ENCODE measurements around the gene C20orf204. TPM values are rescaled to one million over a fixed set of nuclear protein-coding genes. Genes with fewer than 3 reads are reported as not detected.
A peak's percentile ranks its signal among the peaks of the same experiment; 100 is the strongest.

C20orf204 gene
- total and polyA plus RNA-seq, 3 donors from 2014 or later, result 2.9 to 8.3 (median 4.5) TPM

- Histone ChIP-seq H3K27me3 (no peaks in the 10 kb centered on the region), H3K4me3 (no peak overlapping the region), H3K27ac (no peak overlapping the region), H3K4me1 (peaks cover 6% of the 10 kb centered on the region), H3K36me3 (ENCODE audit: low read depth, missing control alignments) (no peaks in the 10 kb centered on the region), H3K9me3 (no peaks in the 10 kb centered on the region)
- no peak for DNase-seq
- no peak for TF ChIP-seq POLR2A (IDR thresholded peaks at IDR 0.05)
- TF ChIP-seq CTCF (IDR thresholded peaks at IDR 0.05), result no peak
- intact Hi-C loops (cut with DNase I; ENCODE audit: low total_unique reads), result no loop called here
- 53 to 56% methylated on average over 6 to 7 of the region's 7 CpGs for WGBS, 2 donors
Observed at GRCh38 chr20:64056639-64056888, 20.6 kb downstream of the C20orf204 start.

- no peak overlapping the region for H3K4me3 ChIP-seq
- no peaks in the 10 kb centered on the region for H3K36me3 ChIP-seq (ENCODE audit: low read depth, missing control alignments)
Observed at GRCh38 chr20:64056889-64057627, 21.1 kb downstream of the C20orf204 start.

GRCh38 chr20:64057628-64058498 is 21.9 kb downstream of the C20orf204 start:
- DNase-seq, result peak; percentile 79
- H3K36me3 ChIP-seq (ENCODE audit: low read depth, missing control alignments), result no peaks in the 10 kb centered on the region
- WGBS, 2 donors, result 53 to 71% methylated on average over 19 to 33 of the region's 33 CpGs
- no peaks in the 10 kb centered on the region for H3K27me3 ChIP-seq
- TF ChIP-seq CTCF (IDR thresholded peaks at IDR 0.05) (peak; percentile 50 to 75 (median 67)), POLR2A (IDR thresholded peaks at IDR 0.05) (no peak)
- no peak overlapping the region for H3K4me3 ChIP-seq
- intact Hi-C loops (cut with DNase I; ENCODE audit: low total_unique reads), result no loop called here
- no peaks in the 10 kb centered on the region for H3K9me3 ChIP-seq
- H3K4me1 ChIP-seq, result peaks cover 12% of the 10 kb centered on the region
- H3K27ac ChIP-seq, result no peak overlapping the region

More at GRCh38 chr20:64056889-64057627, 21.1 kb downstream of the C20orf204 start:
- 63 to 82% methylated on average over 21 to 39 of the region's 39 CpGs for WGBS, 2 donors
- no peaks in the 10 kb centered on the region for H3K27me3 ChIP-seq
- no peak for DNase-seq
- no peak for TF ChIP-seq POLR2A (IDR thresholded peaks at IDR 0.05)
- TF ChIP-seq CTCF (IDR thresholded peaks at IDR 0.05), result no peak
- peaks cover 6% of the 10 kb centered on the region for H3K4me1 ChIP-seq
- no peaks in the 10 kb centered on the region for H3K9me3 ChIP-seq
- no peak overlapping the region for H3K27ac ChIP-seq
- intact Hi-C loops (cut with DNase I; ENCODE audit: low total_unique reads), result no loop called here

- Histone ChIP-seq H3K4me3 (no peak overlapping the region), H3K36me3 (ENCODE audit: low read depth, missing control alignments) (no peaks in the 10 kb centered on the region), H3K27ac (no peak overlapping the region), H3K9me3 (no peaks in the 10 kb centered on the region), H3K4me1 (peaks cover 12% of the 10 kb centered on the region), H3K27me3 (no peaks in the 10 kb centered on the region)
- no peak for TF ChIP-seq CTCF (IDR thresholded peaks at IDR 0.05)
- TF ChIP-seq POLR2A (IDR thresholded peaks at IDR 0.05), result no peak
- intact Hi-C loops (cut with DNase I; ENCODE audit: low total_unique reads), result no loop called here
- 79 to 84% methylated on average over 10 to 12 of the region's 12 CpGs for WGBS, 2 donors
- DNase-seq, result no peak
Observed at GRCh38 chr20:64058536-64058935, 22.6 kb downstream of the C20orf204 start.

All from testis (tissue), 3 donors.